ENCODE measurements around the gene CCDC17. TPM values are rescaled to one million over a fixed set of nuclear protein-coding genes. Genes with fewer than 3 reads are reported as not detected.

The CCDC17 gene
- 1 to 10 TPM; 2.8 to 5.6 TPM for total RNA-seq
- long read RNA-seq = 0 reads

- DNase-seq (no peak), ATAC-seq (peak; percentile 7)
- intact Hi-C loops (cut with DNase I, micrococcal nuclease) = no loop called here
Measured at GRCh38 chr1:45623972-45624371, at the start of gene CCDC17. Gene CCDC17 (minus strand): TSS chr1:45624054. CDS start chr1:45623909, 145 bp downstream.

- intact Hi-C loops (cut with DNase I, micrococcal nuclease) = no loop called here
Measured at GRCh38 chr1:45669859-45670655, 46.2 kb upstream of the CCDC17 start.

DNA sequence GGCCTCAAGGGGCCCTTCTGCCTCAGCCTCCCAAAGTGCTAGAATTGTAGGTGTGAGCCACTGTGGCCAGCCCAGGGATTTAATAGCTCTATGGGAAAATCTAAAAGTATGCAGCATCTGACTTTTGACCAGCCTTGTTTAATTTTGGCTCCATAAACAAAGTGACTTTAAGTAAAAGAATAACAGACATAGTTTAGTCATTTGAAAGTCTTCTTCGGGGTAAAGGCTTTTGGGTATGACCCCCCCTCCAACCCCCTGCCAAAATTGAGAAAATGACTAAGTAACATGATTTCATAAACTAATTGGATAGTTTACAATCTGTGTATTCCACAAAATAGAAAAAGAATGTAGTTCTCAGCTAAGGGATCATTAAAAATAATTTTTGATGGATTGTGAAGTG is 45.5 kb upstream of the CCDC17 start:
- no peak for ATAC-seq
- intact Hi-C loops (cut with DNase I, micrococcal nuclease) = no loop called here

More at GRCh38 chr1:45669859-45670655, 46.2 kb upstream of the CCDC17 start:
- no peak for DNase-seq
- ATAC-seq = no peak

DNA sequence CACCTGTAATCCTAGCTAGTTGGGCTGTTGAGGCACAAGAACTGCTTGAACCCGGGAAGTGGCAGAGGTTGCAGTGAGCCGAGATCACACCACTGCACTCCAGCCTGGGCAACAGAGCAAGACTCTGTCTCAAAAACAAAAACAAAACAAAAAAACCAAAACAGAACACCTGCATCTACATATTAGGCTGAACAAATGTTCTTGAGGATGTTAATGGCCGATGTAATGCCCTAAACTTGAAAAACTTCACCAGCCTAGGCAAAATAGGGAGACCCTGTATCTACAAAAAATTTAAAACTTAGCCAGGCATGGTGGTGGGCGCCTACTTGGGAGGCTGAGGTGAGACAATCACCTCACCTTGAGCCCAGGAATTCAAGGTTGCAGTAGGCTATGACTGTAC is 44.7 kb upstream of the CCDC17 start:
- intact Hi-C loops (cut with DNase I, micrococcal nuclease) = no loop called here
- DNase-seq (no peak), ATAC-seq (no peak)

More for the DNA sequence above, 45.5 kb upstream of the CCDC17 start:
- no peak for DNase-seq

DNA sequence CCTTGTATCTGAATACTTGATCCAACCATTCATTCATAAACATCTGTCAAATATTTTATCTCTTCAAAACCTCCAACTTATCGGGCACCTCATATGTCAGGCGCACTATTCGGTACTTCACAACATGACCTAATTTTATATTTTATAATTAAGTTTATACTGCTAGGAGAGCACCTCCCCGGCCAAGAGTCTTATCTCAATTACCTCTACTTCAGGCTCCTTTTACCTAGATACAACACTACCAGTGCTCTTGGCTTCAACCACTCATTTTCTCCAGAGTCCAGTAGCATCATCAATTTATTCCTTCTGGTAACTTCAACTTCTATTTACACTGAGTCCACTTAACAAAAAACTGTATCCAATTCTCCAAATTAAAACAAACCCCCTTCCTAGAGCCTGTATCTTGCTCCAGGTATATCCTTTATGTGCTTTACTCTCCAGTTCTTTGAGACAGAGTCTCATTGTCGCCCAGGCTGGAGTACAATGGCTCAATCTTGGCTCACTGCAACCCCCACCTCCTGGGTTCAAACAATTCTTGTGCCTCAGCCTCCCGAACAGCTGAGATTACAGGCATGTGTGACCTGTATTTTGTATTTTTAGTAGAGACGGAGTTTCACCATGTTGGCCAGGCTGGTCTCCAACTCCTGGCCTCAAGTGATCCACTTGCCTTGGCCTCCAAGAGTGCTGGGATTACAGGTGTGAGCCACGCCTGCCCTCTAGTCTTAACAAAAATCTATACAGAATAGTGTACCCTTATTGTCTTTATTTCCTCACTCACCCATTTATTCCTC is 43.7 kb upstream of the CCDC17 start:
- DNase-seq (no peak), ATAC-seq (no peak)
- intact Hi-C loops (cut with DNase I, micrococcal nuclease) = no loop called here

DNA sequence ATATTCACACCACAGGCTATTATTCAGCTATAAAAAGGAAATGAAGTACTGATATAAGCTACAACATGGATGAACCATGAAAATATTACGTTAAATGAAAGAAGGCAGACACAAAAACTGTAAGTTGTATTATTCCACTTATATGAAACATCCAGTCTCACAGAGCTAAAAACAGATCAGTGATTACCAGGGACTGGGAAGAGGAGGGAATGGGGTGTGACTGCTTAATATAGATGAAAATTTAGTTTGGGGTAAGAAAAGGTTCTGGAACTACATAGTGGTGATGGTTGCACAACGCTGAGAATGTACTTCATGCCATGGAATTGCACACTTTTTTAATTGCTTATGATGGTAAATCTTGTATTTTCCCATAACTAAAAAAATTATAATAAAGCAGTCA is 43.0 kb upstream of the CCDC17 start:
- DNase-seq (no peak), ATAC-seq (no peak)
- intact Hi-C loops (cut with DNase I, micrococcal nuclease) = no loop called here

GRCh38 chr1:45660336-45660735 is 36.5 kb upstream of the CCDC17 start:
- DNase-seq (no peak), ATAC-seq (no peak)
- intact Hi-C loops (cut with DNase I, micrococcal nuclease) = no loop called here

DNA sequence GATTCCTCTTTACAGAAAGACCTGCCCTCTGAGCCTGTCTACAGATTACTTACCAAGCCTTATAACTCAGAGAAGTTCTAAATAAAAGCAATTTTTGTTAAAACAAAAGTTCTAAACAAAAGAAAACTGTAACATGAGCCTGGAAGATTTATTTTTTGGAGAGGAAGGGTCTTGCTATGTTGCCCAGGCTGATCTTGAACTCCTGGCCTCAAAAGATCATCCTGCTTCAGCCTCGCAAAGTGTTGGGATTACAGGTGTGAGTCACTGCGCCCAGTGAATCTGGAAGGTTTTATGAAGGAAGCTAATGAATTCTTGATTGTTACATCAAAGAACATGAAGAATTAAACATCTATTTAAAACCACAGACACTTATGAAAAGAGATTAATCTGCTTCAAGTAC is 35.4 kb upstream of the CCDC17 start:
- DNase-seq (no peak), ATAC-seq (no peak)
- intact Hi-C loops (cut with DNase I, micrococcal nuclease) = no loop called here

GRCh38 chr1:45658171-45658570 is 34.3 kb upstream of the CCDC17 start:
- intact Hi-C loops (cut with DNase I, micrococcal nuclease) = no loop called here
- ATAC-seq (peak; percentile 89), DNase-seq (no peak)

GRCh38 chr1:45656573-45657226 is 32.8 kb upstream of the CCDC17 start:
- no peak for DNase-seq

DNA sequence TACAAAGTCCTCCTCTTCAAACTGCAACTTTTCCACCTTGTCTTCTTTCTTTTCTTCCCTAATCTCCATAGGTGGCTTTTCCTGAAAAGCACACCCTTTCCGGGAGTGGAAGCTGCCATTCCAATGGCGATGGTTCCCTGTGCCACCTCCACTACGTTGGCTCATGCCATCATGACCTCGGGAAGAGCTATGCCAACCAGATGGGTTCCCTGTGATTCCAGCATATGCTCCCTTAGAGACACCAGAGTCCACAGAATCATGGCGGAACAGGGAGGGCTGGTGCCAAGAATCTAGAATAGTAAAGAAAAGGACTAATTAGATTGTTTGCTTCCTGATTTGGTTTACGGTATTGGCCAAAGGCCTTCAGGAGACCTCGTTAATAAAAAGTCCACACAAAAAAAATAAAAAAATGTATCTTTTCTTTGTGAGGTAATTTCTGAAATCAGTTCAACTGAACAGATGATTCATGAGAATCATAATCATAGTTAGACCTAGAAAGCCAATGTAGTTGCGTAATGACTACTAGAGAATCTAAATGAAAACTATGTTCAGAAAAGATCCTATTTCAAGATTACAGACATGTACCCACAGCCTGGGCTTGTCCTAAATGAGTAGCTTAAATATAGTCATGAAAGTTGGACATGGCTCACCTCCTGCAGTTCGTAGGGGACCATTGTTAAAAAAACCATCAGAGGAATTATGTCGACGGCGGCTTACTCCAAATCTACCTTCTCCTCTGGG is 30.9 kb upstream of the CCDC17 start:
- intact Hi-C loops (cut with DNase I, micrococcal nuclease) = no loop called here
- ATAC-seq (no peak), DNase-seq (no peak)

More at GRCh38 chr1:45656573-45657226, 32.8 kb upstream of the CCDC17 start:
- ATAC-seq = no peak
- intact Hi-C loops (cut with DNase I, micrococcal nuclease) = no loop called here

GRCh38 chr1:45647248-45648021 is 23.6 kb upstream of the CCDC17 start:
- ATAC-seq (peak; percentile 38), DNase-seq (no peak)
- intact Hi-C loops (cut with DNase I, micrococcal nuclease) = no loop called here

DNA sequence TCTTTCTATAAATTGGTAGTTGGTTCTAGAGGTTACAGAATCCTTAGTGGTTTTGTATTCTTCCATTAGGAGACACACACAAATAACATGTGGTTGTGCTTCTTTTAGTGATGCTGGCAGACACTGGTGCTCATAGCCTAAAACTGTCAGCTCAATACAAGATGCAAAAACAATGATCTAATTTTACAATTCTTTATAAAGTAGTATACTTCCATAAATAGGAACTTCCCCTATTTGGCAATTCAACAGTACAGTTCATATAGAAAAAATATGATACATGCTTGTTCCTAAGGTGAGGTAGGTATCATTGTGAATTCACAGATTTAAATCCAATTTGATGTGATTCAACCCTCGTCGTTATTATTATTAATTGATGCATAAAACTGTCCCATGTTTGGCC is 20.8 kb upstream of the CCDC17 start:
- DNase-seq (no peak), ATAC-seq (no peak)
- intact Hi-C loops (cut with DNase I, micrococcal nuclease) = no loop called here

- peak in 1 of 2 donors; percentile 60 for DNase-seq
- intact Hi-C loops (cut with DNase I, micrococcal nuclease) = no loop called here
- ATAC-seq = peak; percentile 88
Measured at GRCh38 chr1:45643978-45644377, 20.1 kb upstream of the CCDC17 start.

DNA sequence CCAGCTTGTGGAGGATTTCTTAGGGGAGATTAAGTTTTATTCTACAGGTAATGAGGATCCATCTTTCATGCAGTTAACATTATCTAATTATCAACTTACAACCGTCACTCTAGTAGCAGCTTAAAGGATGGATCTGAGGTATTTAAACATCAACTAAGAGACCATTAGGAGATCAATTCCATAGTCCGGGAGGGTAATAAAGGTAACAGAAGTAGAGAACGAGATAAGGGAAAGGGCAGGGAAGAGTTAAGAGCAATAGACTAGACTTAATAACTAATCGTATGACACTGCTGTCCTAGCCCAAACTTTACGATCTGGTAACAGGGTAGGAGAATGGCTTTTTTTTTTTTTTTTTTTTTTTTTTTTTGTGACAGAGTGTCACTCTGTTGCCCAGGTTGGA is 19.5 kb upstream of the CCDC17 start:
- no peak for ATAC-seq
- intact Hi-C loops (cut with DNase I, micrococcal nuclease) = no loop called here
- DNase-seq = no peak

DNA sequence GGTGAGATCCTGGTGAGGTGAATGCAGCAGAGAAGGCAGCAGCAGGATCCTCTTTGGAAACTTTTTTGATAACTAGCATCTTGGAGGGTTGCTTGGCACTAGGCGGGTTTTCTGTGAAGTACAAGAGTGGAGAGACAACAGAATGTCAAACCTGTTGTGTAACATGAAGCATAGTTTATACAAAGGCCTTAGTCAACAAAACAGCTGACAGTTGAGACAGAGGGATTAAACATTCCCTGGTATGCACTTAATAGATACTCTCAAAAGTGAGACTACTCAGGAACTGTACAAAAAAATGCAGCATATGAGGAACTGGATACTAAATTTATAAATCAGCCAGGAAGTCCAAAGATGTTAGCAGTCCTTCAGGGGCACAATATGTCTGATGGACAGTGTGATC is 16.4 kb upstream of the CCDC17 start:
- intact Hi-C loops (cut with DNase I, micrococcal nuclease) = no loop called here
- DNase-seq (no peak), ATAC-seq (no peak)

- intact Hi-C loops (cut with DNase I, micrococcal nuclease) = no loop called here
- DNase-seq (no peak), ATAC-seq (no peak)
Measured at GRCh38 chr1:45635211-45635610, 11.4 kb upstream of the CCDC17 start.

GRCh38 chr1:45630429-45630828 is 6.6 kb upstream of the CCDC17 start:
- DNase-seq (no peak), ATAC-seq (peak; percentile 56)
- intact Hi-C loops (cut with DNase I, micrococcal nuclease) = no loop called here

Data from left colon (tissue), 2 donors.